Astrocyte (in vitro differentiated cells and primary cell): Measurements from ENCODE around the gene IBSP. TPM values are rescaled to one million over a fixed set of nuclear protein-coding genes. Genes with fewer than 3 reads are reported as not detected.

ENCODE experiments used
- DNase-seq: peaks from one replicate; pipeline ENCODE4 v3.0.0-alpha.2; 2010; ENCODE audit warnings: low read depth
- FAIRE-seq: peaks from 2 replicates; lab custom pipeline; 2011; peaks lifted over from hg19 to GRCh38; lab: Jason Lieb, UNC
- H2AFZ ChIP-seq: 2 replicates; pipeline ENCODE4 v1.6.0; 2012; ENCODE audit warnings: low read depth, low read length, inconsistent platforms
- H3K27ac ChIP-seq: 2 replicates; pipeline ENCODE4 v1.5.1; 2011; ENCODE audit warnings: low read depth, low read length, inconsistent platforms
- H3K27me3 ChIP-seq: 2 replicates; pipeline ENCODE4 v1.6.0; 2011; ENCODE audit warnings: low read length, inconsistent platforms; ENCODE audit not compliant: insufficient read depth
- H3K36me3 ChIP-seq: 2 replicates; pipeline ENCODE4 v1.5.1; 2011; ENCODE audit warnings: low read length, inconsistent platforms; ENCODE audit not compliant: insufficient read depth
- H3K4me1 ChIP-seq: 2 replicates; pipeline ENCODE4 v1.5.1; 2011; ENCODE audit warnings: low read length, inconsistent platforms; ENCODE audit not compliant: insufficient read depth
- H3K4me2 ChIP-seq: 2 replicates; pipeline ENCODE4 v1.6.0; 2012; ENCODE audit warnings: low read length, inconsistent platforms
- H3K4me3 ChIP-seq: 2 replicates; pipeline ENCODE4 v1.5.1; 2011; ENCODE audit warnings: low read depth, mild to moderate bottlenecking, low read length, inconsistent platforms; ENCODE audit not compliant: insufficient read depth
- H3K79me2 ChIP-seq: 2 replicates; pipeline ENCODE4 v1.6.0; 2012; ENCODE audit warnings: mild to moderate bottlenecking, low read length, inconsistent platforms; ENCODE audit not compliant: insufficient read depth
- H3K9ac ChIP-seq: 2 replicates; pipeline ENCODE4 v1.6.0; 2012; ENCODE audit warnings: mild to moderate bottlenecking, low read length, inconsistent platforms
- H3K9me3 ChIP-seq: 2 replicates; pipeline ENCODE4 v1.5.1; 2012; ENCODE audit warnings: low read depth, mild to moderate bottlenecking, low read length, inconsistent platforms; ENCODE audit not compliant: insufficient read depth
- H4K20me1 ChIP-seq: 2 replicates; pipeline ENCODE4 v1.6.0; 2012; ENCODE audit warnings: low read length, inconsistent platforms; ENCODE audit not compliant: insufficient read depth
- H3K27ac Mint-ChIP-seq: one replicate; pipeline ENCODE4 v1.8.0; 2021; ENCODE audit warnings: mild to moderate bottlenecking, mixed read lengths; ENCODE audit not compliant: unreplicated experiment
- H3K27me3 Mint-ChIP-seq: one replicate; pipeline ENCODE4 v1.8.0; 2021; ENCODE audit warnings: low read depth, mixed read lengths; ENCODE audit not compliant: unreplicated experiment
- H3K36me3 Mint-ChIP-seq: one replicate; pipeline ENCODE4 v1.8.0; 2021; ENCODE audit warnings: low read depth, mixed read lengths; ENCODE audit not compliant: unreplicated experiment
- H3K4me1 Mint-ChIP-seq: one replicate; pipeline ENCODE4 v1.8.0; 2021; ENCODE audit warnings: low read depth, mixed read lengths; ENCODE audit not compliant: unreplicated experiment
- H3K4me3 Mint-ChIP-seq: one replicate; pipeline ENCODE4 v1.8.0; 2021; ENCODE audit warnings: mild to moderate bottlenecking, moderate library complexity, mixed read lengths; ENCODE audit not compliant: unreplicated experiment
- H3K9me3 Mint-ChIP-seq: one replicate; pipeline ENCODE4 v1.8.0; 2021; ENCODE audit warnings: mild to moderate bottlenecking, mixed read lengths; ENCODE audit not compliant: unreplicated experiment
- EZH2 ChIP-seq: IDR thresholded peaks from 2 replicates; pipeline ENCODE4 v1.6.1; 2012; ENCODE audit warnings: mild to moderate bottlenecking, low read length, inconsistent platforms; ENCODE audit not compliant: insufficient read depth
- total RNA-seq: library from RNA; stranded (reverse); gene quantifications from 2 replicates; pipeline ENCODE4 v1.2.1, GENCODE V29; 2021
- TF ChIP-seq, protein P1 (sequence below): IDR thresholded peaks from 2 replicates; pipeline ENCODE4 v1.5.1; 2011; ENCODE audit warnings: low read depth, mild to moderate bottlenecking, inconsistent platforms, low read length, moderate library complexity; ENCODE audit not compliant: insufficient read depth

Gene IBSP
- total RNA-seq, 1 donor from 2014 or later, result not detected

DNA sequence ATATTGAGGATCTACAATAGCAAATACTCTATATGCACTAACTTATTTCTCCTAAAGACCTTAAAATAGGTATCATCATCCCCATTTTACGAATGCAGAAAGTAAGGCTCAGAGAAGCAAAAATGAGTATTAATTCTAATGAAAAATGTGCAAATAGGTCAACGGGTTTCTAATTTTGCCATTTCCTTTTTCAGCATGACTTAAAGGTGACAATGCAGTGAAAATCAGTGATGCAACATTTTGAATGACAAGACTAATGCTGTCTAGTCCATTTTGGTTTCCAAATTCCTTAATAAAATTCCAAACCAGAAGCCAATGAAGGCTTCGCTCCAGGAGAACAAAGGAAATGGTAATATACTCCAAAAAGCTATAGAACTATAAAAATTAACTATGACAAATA lies 37.0 kb upstream of the IBSP start:
- H3K27me3 ChIP-seq, result no peaks in the 10 kb centered on the region
- H3K27ac ChIP-seq, result no peak overlapping the region
- TF ChIP-seq, protein P1, sequence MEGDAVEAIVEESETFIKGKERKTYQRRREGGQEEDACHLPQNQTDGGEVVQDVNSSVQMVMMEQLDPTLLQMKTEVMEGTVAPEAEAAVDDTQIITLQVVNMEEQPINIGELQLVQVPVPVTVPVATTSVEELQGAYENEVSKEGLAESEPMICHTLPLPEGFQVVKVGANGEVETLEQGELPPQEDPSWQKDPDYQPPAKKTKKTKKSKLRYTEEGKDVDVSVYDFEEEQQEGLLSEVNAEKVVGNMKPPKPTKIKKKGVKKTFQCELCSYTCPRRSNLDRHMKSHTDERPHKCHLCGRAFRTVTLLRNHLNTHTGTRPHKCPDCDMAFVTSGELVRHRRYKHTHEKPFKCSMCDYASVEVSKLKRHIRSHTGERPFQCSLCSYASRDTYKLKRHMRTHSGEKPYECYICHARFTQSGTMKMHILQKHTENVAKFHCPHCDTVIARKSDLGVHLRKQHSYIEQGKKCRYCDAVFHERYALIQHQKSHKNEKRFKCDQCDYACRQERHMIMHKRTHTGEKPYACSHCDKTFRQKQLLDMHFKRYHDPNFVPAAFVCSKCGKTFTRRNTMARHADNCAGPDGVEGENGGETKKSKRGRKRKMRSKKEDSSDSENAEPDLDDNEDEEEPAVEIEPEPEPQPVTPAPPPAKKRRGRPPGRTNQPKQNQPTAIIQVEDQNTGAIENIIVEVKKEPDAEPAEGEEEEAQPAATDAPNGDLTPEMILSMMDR, result no peak
- TF ChIP-seq EZH2, result no peak
- FAIRE-seq, result no peak
- H3K27ac Mint-ChIP-seq, result no peak overlapping the region
- no peak overlapping the region for H3K4me3 ChIP-seq
- H3K4me1 Mint-ChIP-seq, result no peaks in the 10 kb centered on the region
- no peak overlapping the region for H2AFZ ChIP-seq
- H3K79me2 ChIP-seq, result no peaks in the 10 kb centered on the region
- H4K20me1 ChIP-seq, result no peaks in the 10 kb centered on the region
- no peaks in the 10 kb centered on the region for H3K36me3 Mint-ChIP-seq
- H3K9me3 Mint-ChIP-seq, result no peaks in the 10 kb centered on the region
- DNase-seq, result no peak
- no peak overlapping the region for H3K9ac ChIP-seq
- H3K4me3 Mint-ChIP-seq, result no peak overlapping the region
- no peaks in the 10 kb centered on the region for H3K36me3 ChIP-seq
- H3K4me2 ChIP-seq, result no peak overlapping the region
- H3K9me3 ChIP-seq, result no peaks in the 10 kb centered on the region
- H3K27me3 Mint-ChIP-seq, result no peaks in the 10 kb centered on the region
- H3K4me1 ChIP-seq, result no peaks in the 10 kb centered on the region

DNA sequence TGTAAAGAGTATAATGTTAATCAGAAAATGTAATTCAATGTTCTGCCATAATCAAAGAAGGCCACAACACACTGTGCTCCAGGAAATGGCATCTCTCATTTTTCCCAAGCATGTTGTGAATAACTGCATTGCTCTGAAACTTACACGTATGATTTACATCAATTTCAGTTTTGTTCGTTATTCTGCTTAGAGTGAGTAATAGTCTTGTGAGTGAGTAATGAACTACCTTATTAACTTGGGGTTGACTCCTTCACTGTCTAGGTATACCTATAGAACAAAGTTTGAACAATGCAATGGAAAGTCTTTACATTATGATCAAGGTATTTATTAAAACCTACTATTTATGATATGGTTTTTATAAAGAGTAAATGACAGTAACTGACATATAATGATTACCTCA lies 17.8 kb upstream of the IBSP start:
- no peak overlapping the region for H3K9ac ChIP-seq
- no peaks in the 10 kb centered on the region for H3K9me3 Mint-ChIP-seq
- no peak overlapping the region for H3K4me2 ChIP-seq
- DNase-seq, result no peak
- H3K4me3 Mint-ChIP-seq, result no peak overlapping the region
- no peaks in the 10 kb centered on the region for H4K20me1 ChIP-seq
- H3K27me3 Mint-ChIP-seq, result no peaks in the 10 kb centered on the region
- no peaks in the 10 kb centered on the region for H3K4me1 Mint-ChIP-seq
- no peaks in the 10 kb centered on the region for H3K27me3 ChIP-seq
- no peaks in the 10 kb centered on the region for H3K9me3 ChIP-seq
- no peaks in the 10 kb centered on the region for H3K36me3 ChIP-seq
- no peaks in the 10 kb centered on the region for H3K36me3 Mint-ChIP-seq
- no peak overlapping the region for H2AFZ ChIP-seq
- H3K4me3 ChIP-seq, result no peak overlapping the region
- no peaks in the 10 kb centered on the region for H3K4me1 ChIP-seq
- no peak for FAIRE-seq
- H3K27ac ChIP-seq, result no peak overlapping the region
- TF ChIP-seq, protein P1, result no peak
- no peak for TF ChIP-seq EZH2
- H3K79me2 ChIP-seq, result no peaks in the 10 kb centered on the region
- no peak overlapping the region for H3K27ac Mint-ChIP-seq

DNA sequence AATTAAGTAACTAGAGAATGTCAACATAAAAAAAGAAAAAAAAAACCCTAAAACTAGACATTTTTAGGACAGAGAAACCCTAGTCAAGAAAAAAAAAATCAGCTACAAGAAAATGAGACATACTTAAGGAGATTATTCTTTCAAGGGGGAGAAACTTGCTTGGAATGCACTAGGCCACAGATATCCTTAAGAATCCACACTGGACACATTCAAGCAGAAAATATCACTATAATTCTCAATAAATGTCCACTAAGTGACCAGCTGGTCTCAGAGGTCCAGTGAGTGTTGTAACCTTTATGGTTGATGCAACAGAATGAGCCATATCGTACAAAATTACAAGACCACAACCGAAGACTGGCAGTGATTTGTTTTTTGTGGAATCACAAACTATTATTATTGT lies 15.6 kb upstream of the IBSP start:
- Histone ChIP-seq H4K20me1 (no peaks in the 10 kb centered on the region), H3K9me3 (no peaks in the 10 kb centered on the region), H3K27ac (no peak overlapping the region), H3K79me2 (no peaks in the 10 kb centered on the region), H3K4me3 (no peak overlapping the region), H3K36me3 (no peaks in the 10 kb centered on the region), H3K27me3 (no peaks in the 10 kb centered on the region), H2AFZ (no peak overlapping the region), H3K4me1 (no peaks in the 10 kb centered on the region), H3K9ac (no peak overlapping the region), H3K4me2 (no peak overlapping the region)
- DNase-seq (peak; percentile 57), FAIRE-seq (no peak)
- Mint-ChIP-seq H3K27ac (no peak overlapping the region), H3K27me3 (no peaks in the 10 kb centered on the region), H3K4me3 (no peak overlapping the region), H3K36me3 (no peaks in the 10 kb centered on the region), H3K9me3 (no peaks in the 10 kb centered on the region), H3K4me1 (no peaks in the 10 kb centered on the region)
- TF ChIP-seq, protein P1, result no peak
- TF ChIP-seq EZH2, result no peak
